ENCODE measurements around the gene RAB1A. TPM values are rescaled to one million over a fixed set of nuclear protein-coding genes. Genes with fewer than 3 reads are reported as not detected.
A peak's percentile ranks its signal among the peaks of the same experiment; 100 is the strongest.

The RAB1A gene
- total and polyA plus RNA-seq, 9 of the 15 experiments (the other 6 are each of a cell fraction or from before 2014, with no cell fraction given), result 43.8 to 163 (median 67.7) TPM

DNA sequence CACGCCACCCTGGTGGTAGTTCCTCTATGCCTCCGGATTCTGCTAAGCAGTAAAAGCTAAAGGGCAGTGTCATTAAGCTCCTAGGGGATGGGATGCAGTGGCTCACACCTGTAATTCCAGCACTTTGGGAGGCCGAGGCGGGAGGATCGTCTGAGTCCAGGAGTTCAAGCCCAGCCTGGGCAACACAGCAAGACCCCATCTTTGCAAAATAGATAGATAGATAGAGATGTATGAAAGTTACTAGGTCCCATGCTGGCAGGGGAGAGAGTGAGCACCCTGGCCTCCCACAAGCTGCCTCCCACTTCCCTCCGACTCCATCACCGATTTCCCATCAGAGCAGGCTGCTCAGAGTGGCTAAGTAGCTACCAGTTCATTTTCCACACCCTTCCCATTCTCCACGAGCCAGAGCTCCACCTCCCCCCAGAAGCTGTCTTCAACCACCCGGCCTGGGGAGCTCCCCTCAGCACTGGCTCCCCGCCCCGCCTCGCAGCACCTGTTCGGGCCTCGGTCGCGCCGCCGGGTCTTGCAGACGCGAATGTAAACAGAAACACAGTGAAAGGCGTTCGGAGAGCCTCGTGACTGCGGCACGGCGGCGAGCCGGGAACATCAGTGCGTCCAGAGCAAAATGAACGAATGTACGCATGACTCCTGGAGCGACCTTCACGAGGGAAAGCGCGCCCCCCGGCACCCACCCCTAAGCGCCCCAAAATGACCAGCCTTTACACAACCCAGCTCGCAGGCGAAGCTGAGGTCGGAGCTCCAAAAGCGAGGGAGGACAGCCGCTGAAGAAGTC, 74.3 kb downstream of the RAB1A start (continued):
- TF ChIP-seq, protein P1, sequence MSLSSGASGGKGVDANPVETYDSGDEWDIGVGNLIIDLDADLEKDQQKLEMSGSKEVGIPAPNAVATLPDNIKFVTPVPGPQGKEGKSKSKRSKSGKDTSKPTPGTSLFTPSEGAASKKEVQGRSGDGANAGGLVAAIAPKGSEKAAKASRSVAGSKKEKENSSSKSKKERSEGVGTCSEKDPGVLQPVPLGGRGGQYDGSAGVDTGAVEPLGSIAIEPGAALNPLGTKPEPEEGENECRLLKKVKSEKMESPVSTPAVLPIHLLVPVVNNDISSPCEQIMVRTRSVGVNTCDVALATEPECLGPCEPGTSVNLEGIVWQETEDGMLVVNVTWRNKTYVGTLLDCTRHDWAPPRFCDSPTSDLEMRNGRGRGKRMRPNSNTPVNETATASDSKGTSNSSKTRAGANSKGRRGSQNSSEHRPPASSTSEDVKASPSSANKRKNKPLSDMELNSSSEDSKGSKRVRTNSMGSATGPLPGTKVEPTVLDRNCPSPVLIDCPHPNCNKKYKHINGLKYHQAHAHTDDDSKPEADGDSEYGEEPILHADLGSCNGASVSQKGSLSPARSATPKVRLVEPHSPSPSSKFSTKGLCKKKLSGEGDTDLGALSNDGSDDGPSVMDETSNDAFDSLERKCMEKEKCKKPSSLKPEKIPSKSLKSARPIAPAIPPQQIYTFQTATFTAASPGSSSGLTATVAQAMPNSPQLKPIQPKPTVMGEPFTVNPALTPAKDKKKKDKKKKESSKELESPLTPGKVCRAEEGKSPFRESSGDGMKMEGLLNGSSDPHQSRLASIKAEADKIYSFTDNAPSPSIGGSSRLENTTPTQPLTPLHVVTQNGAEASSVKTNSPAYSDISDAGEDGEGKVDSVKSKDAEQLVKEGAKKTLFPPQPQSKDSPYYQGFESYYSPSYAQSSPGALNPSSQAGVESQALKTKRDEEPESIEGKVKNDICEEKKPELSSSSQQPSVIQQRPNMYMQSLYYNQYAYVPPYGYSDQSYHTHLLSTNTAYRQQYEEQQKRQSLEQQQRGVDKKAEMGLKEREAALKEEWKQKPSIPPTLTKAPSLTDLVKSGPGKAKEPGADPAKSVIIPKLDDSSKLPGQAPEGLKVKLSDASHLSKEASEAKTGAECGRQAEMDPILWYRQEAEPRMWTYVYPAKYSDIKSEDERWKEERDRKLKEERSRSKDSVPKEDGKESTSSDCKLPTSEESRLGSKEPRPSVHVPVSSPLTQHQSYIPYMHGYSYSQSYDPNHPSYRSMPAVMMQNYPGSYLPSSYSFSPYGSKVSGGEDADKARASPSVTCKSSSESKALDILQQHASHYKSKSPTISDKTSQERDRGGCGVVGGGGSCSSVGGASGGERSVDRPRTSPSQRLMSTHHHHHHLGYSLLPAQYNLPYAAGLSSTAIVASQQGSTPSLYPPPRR (CRISPR knock-in tag; IDR thresholded peaks at IDR 0.05; ENCODE audit: borderline replicate concordance), result no peak
- peak; percentile 80 for TF ChIP-seq BCOR (IDR thresholded peaks at IDR 0.05)
- TF ChIP-seq, protein P2, sequence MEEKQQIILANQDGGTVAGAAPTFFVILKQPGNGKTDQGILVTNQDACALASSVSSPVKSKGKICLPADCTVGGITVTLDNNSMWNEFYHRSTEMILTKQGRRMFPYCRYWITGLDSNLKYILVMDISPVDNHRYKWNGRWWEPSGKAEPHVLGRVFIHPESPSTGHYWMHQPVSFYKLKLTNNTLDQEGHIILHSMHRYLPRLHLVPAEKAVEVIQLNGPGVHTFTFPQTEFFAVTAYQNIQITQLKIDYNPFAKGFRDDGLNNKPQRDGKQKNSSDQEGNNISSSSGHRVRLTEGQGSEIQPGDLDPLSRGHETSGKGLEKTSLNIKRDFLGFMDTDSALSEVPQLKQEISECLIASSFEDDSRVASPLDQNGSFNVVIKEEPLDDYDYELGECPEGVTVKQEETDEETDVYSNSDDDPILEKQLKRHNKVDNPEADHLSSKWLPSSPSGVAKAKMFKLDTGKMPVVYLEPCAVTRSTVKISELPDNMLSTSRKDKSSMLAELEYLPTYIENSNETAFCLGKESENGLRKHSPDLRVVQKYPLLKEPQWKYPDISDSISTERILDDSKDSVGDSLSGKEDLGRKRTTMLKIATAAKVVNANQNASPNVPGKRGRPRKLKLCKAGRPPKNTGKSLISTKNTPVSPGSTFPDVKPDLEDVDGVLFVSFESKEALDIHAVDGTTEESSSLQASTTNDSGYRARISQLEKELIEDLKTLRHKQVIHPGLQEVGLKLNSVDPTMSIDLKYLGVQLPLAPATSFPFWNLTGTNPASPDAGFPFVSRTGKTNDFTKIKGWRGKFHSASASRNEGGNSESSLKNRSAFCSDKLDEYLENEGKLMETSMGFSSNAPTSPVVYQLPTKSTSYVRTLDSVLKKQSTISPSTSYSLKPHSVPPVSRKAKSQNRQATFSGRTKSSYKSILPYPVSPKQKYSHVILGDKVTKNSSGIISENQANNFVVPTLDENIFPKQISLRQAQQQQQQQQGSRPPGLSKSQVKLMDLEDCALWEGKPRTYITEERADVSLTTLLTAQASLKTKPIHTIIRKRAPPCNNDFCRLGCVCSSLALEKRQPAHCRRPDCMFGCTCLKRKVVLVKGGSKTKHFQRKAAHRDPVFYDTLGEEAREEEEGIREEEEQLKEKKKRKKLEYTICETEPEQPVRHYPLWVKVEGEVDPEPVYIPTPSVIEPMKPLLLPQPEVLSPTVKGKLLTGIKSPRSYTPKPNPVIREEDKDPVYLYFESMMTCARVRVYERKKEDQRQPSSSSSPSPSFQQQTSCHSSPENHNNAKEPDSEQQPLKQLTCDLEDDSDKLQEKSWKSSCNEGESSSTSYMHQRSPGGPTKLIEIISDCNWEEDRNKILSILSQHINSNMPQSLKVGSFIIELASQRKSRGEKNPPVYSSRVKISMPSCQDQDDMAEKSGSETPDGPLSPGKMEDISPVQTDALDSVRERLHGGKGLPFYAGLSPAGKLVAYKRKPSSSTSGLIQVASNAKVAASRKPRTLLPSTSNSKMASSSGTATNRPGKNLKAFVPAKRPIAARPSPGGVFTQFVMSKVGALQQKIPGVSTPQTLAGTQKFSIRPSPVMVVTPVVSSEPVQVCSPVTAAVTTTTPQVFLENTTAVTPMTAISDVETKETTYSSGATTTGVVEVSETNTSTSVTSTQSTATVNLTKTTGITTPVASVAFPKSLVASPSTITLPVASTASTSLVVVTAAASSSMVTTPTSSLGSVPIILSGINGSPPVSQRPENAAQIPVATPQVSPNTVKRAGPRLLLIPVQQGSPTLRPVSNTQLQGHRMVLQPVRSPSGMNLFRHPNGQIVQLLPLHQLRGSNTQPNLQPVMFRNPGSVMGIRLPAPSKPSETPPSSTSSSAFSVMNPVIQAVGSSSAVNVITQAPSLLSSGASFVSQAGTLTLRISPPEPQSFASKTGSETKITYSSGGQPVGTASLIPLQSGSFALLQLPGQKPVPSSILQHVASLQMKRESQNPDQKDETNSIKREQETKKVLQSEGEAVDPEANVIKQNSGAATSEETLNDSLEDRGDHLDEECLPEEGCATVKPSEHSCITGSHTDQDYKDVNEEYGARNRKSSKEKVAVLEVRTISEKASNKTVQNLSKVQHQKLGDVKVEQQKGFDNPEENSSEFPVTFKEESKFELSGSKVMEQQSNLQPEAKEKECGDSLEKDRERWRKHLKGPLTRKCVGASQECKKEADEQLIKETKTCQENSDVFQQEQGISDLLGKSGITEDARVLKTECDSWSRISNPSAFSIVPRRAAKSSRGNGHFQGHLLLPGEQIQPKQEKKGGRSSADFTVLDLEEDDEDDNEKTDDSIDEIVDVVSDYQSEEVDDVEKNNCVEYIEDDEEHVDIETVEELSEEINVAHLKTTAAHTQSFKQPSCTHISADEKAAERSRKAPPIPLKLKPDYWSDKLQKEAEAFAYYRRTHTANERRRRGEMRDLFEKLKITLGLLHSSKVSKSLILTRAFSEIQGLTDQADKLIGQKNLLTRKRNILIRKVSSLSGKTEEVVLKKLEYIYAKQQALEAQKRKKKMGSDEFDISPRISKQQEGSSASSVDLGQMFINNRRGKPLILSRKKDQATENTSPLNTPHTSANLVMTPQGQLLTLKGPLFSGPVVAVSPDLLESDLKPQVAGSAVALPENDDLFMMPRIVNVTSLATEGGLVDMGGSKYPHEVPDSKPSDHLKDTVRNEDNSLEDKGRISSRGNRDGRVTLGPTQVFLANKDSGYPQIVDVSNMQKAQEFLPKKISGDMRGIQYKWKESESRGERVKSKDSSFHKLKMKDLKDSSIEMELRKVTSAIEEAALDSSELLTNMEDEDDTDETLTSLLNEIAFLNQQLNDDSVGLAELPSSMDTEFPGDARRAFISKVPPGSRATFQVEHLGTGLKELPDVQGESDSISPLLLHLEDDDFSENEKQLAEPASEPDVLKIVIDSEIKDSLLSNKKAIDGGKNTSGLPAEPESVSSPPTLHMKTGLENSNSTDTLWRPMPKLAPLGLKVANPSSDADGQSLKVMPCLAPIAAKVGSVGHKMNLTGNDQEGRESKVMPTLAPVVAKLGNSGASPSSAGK (IDR thresholded peaks at IDR 0.05), result peak; percentile 98
- peak; percentile 22; the same call in 1 of the 2 replicates for TF ChIP-seq ARID1B (IDR thresholded peaks at IDR 0.05)
- 0 out of 2 replicates have a peak, but pooled peaks have one; percentile 30 for TF ChIP-seq GATAD2A (IDR thresholded peaks at IDR 0.05)
- 0 out of 2 replicates have a peak, but pooled peaks have one; percentile 19 for TF ChIP-seq CBFB (CRISPR knock-in tag; IDR thresholded peaks at IDR 0.05)
- TF ChIP-seq CBX1 (IDR thresholded peaks at IDR 0.05; ENCODE audit: low read depth), result 0 out of 2 replicates have a peak, but pooled peaks have one; percentile 36

Data from K562 (cell line).